Stimulated activated CD8-positive, alpha-beta memory T cell treated with anti-CD3 and anti-CD28 coated beads, Interleukin-15, amount 100 ng/mL, for 4 hours (primary cell): ENCODE data around the gene TTC21B.

Source experiments
- DNase-seq, 2 donors: peaks; one replicate each; pipeline ENCODE4 v3.0.0-alpha.2; 2020; ENCODE audit warnings: low read depth in 2 of 2

TTC21B gene

GRCh38 chr2:165924946-165925345 lies 28.6 kb downstream of the TTC21B start:
- no peak for DNase-seq

- no peak for DNase-seq
These were observed 32.8 kb downstream of the TTC21B start for GRCh38 chr2:165920748-165921147.

GRCh38 chr2:165913636-165914035 lies 39.9 kb downstream of the TTC21B start:
- no peak for DNase-seq

GRCh38 chr2:165911981-165912380 lies 41.6 kb downstream of the TTC21B start:
- DNase-seq = no peak

GRCh38 chr2:165911231-165911630 lies 42.3 kb downstream of the TTC21B start:
- no peak for DNase-seq

- DNase-seq = no peak
These were observed 44.1 kb downstream of the TTC21B start for GRCh38 chr2:165909466-165909865.

- DNase-seq = no peak
These were observed 47.7 kb downstream of the TTC21B start for GRCh38 chr2:165905854-165906253.

GRCh38 chr2:165905269-165905668 lies 48.3 kb downstream of the TTC21B start:
- DNase-seq = no peak

GRCh38 chr2:165904432-165904831 lies 49.1 kb downstream of the TTC21B start:
- DNase-seq = no peak

GRCh38 chr2:165903406-165903805 lies 50.2 kb downstream of the TTC21B start:
- no peak for DNase-seq

GRCh38 chr2:165902934-165903333 lies 50.6 kb downstream of the TTC21B start:
- DNase-seq = no peak

- DNase-seq = no peak
These were observed 51.8 kb downstream of the TTC21B start for GRCh38 chr2:165901620-165902298.

GRCh38 chr2:165899311-165899710 lies 54.3 kb downstream of the TTC21B start:
- DNase-seq = no peak

- no peak for DNase-seq
These were observed 55.2 kb downstream of the TTC21B start for GRCh38 chr2:165898381-165898780.

- DNase-seq = no peak
These were observed 55.9 kb downstream of the TTC21B start for GRCh38 chr2:165897726-165898125.

GRCh38 chr2:165897074-165897473 lies 56.5 kb downstream of the TTC21B start:
- DNase-seq = no peak

- DNase-seq = no peak
These were observed 57.6 kb downstream of the TTC21B start for GRCh38 chr2:165895974-165896373.

GRCh38 chr2:165893556-165893955 lies 60.0 kb downstream of the TTC21B start:
- no peak for DNase-seq

GRCh38 chr2:165892526-165892925 lies 61.0 kb downstream of the TTC21B start:
- no peak for DNase-seq

GRCh38 chr2:165891943-165892342 lies 61.6 kb downstream of the TTC21B start:
- DNase-seq = no peak

- DNase-seq = no peak
These were observed 62.2 kb downstream of the TTC21B start for GRCh38 chr2:165891345-165891744.

GRCh38 chr2:165889798-165890197 lies 63.8 kb downstream of the TTC21B start:
- DNase-seq = no peak

- no peak for DNase-seq
These were observed 64.4 kb downstream of the TTC21B start for GRCh38 chr2:165889158-165889557.

GRCh38 chr2:165888171-165888570 lies 65.4 kb downstream of the TTC21B start:
- DNase-seq = no peak
